HG03103 (cell line): ENCODE measurements around the gene ZNF729.
"Not testable (repeated sequence)": the region's sequence is repeated elsewhere in the genome, so short reads cannot be mapped to it uniquely, and the experiment has no call there.

ENCODE experiments used
- ATAC-seq: cut with Tn5 transposase; IDR thresholded peaks from one replicate; pipeline ENCODE4 v1.9.1; 2021; ENCODE audit warnings: low read depth; ENCODE audit not compliant: unreplicated experiment

ZNF729 gene

DNA sequence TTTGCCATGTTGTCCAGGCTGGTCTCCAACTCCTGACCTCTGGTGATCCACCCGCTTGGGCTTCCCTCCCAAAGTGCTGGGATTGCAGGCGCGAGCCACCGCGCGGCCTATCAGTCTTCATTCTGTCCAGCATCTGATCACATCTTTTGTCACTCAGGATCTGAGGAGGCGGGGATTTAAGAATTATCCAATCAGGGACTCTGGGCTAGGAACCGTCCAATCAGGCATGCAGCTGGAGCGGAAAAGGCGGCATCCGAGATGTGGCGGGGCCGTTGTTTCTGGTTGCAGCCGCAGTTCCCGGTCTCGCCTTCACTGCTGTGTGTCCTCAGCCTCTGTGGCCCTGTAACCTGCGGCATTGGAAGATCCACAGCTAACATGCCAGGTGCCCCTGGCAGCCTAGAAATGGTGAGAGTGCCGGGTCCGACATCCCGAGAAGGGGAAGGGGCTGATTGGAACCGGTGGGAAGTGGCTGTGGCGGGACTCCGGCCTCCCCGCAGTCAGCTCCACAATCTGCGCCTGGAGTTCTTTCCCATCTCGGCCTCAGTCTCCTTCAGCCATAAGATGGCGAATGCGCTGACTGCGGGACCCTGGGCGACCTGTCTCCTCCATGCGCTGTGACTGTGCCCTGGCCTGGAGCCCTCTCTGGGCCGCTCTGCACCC lies at the start of gene ZNF729:
Gene ZNF729 (plus strand): TSS at position 291 of the 660 bp plus-strand sequence. CDS start 85 bp downstream, at position 376.
- ATAC-seq, result no peak

DNA sequence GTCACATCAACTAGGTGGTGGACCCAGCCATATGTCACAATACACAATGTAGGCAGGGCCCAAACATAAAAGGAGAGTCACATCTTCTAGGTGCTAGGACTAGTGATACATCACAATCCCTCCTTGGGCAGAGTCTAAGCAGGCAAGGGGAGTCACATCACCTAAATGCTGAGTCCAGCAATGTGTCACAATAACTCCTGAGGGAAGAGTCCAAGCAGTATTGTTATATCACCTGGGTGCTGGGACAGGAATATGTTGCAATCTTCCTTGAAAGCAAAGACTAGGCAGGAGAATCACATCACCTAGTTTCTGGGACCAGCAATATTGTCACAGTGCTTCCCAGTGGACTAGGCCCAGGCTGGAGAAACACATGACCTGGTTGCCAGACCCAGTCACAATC lies 29.4 kb upstream of the ZNF729 start:
- ATAC-seq, result no peak

DNA sequence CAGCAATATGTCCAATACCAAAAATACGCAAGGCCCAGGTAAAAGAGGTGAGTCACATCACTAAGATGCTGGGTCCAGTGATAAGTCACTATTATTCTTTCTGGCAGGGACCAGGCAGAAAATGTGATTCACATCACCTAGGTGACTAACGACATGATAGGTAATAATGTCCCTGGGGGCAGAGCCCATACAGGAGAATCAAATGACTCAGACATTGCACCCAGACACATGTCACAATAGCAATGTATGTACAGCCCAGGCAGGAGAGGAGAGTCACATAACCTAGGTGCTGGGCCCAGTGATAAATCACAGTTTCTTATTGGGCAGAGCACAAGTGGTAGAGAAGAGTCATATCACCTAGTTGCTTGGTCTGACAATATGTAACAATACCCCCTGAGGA lies 28.9 kb upstream of the ZNF729 start:
- no peak for ATAC-seq

DNA sequence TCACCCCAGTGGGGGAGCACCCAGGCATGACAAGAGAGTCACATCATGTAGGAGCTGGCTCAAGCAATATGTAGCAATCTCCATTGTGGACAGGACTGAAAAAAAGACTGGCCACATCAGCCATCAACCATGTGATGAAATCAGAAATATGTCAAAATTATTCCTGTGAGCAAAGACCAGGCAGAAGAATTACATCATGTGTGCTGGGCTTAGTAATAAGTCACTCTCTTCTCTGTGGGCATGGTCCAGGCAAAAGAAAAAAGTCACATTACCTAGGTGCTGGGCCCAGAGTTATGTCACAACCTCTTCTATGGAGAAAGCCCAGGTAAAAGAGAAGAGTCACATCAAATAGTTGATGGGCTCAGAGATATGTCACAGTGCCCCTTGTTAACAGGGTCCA lies 28.3 kb upstream of the ZNF729 start:
- no peak for ATAC-seq

DNA sequence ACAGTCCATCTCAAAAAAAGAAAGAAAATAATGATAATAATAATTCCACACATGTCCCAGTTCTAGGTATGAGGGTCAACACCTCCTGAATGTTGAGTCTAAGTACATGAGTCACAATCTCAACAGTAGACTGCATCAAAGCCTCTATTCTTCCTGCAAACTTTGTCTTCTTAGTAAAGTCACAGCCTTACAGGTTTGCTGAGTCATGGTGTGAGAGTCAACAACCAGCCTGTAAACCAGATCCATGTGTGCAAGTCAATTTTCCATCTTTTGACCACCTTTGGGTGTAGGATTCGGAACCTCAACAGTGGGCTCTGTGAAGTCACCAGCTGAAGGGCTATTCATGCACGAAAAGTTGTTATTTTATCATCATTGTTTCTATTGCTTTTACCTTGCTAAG lies 25.7 kb upstream of the ZNF729 start:
- ATAC-seq, result no peak

DNA sequence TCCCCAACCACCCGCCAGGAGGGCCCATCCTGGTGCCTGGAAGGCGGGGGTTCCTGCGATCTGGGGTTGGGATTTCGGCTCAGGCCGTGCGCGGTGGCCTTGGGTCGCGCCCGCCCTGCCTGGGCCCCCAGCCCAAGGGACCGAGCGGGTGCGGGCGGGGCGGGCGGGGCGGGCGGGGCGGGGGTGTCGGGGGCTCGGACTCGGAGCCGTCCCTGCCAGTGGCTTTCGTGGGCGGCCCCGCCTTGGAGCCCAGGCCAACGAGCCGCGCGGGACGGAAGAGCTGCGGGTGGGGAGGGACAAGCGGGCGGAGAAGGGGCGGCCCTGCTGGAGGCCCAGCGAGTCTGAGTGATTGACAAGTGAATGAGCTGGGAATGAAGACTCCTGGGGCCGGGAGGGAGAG lies 24.6 kb upstream of the ZNF729 start:
- ATAC-seq, result no peak

DNA sequence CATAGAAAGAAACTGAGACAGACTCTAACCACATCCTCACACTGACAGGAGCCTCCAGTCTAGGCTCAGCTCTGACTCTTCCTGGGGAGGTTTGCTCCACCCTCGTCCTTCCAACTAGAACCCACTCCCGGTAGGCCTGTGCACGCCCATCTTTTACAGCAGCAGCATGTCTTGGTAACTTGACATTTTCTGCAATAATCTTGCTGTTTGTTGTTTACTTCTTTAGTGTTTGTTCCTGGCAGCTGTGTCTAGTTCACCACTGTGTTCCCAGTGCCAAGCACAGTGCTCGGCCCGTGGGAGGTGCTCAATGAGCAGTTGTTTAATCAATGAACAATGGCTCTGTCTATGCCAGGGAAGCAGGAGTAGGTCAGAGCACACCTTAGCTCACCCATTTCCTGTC lies 23.1 kb upstream of the ZNF729 start:
- ATAC-seq, result no peak

DNA sequence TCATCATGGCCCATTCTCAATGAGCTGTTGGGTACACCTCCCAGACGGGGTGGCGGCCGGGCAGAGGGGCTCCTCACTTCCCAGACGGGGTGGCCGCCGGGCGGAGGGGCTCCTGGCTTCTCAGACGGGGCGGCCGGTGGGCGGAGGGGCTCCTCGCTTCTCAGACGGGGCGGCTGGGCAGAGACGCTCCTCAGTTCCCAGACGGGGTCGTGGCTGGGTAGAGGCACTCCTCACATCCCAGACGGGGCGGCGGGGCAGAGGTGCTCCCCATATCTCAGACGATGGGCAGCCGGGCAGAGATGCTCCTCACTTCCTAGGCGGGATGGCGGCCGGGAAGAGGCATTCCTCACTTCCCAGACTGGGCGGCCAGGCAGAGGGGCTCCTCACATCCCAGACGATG lies 35.3 kb downstream of the ZNF729 start:
- ATAC-seq, result not testable (repeated sequence)

DNA sequence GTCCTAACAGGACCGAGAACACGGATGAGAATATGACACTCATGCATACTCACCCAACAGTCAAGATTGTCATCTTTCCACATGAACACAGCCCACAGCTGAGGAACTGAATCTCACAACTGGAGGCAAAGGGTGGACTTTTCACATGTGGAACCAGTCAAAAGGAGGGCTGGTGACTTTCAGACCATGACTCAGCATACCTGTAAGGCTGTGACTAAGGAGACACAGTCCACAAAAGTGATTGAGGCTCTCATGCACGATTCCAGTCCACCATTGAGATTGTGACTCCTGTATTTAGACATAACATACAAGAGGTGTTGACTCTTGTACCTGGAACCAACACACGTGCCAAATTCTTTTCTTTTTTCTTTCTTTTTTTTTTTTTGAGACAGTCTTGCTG lies 40.0 kb downstream of the ZNF729 start:
- ATAC-seq, result no peak

DNA sequence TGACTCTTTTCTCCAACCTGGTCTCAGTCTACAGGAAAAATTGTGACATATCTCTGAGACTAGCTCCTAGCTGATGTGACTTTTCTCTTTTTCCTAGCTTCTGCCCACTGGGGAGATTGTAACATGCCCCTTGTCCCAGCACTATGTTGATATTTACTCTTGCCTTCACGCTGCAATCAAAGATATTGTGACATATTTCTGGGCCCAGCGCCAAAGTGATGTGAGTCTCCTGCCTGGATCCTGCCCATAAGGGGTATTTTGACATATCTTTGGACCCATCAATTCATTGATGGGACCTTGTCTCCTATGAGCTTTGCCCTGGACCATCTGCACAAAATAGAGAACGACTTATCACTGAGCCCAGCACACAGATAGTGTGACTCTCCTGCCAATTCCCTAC lies 41.1 kb downstream of the ZNF729 start:
- ATAC-seq, result no peak

DNA sequence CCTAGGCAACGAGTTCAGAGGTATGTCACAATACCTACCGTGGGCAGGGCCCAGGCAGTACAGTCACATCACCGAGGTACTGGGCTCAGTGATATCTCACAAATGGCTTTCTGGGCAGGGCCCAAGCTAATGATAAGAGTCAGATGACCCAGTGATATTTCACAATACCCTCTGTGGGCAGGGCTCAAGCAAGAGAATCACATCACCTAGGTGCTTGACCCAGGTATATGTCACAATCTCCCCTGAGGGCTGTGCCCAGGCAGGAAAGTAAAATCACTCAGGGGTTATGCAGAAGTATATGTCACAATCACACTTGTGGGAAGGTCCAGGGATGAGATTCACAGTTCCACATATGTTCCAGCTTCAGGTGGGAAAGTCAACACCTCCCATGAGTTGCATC lies 45.3 kb downstream of the ZNF729 start:
- ATAC-seq, result no peak

DNA sequence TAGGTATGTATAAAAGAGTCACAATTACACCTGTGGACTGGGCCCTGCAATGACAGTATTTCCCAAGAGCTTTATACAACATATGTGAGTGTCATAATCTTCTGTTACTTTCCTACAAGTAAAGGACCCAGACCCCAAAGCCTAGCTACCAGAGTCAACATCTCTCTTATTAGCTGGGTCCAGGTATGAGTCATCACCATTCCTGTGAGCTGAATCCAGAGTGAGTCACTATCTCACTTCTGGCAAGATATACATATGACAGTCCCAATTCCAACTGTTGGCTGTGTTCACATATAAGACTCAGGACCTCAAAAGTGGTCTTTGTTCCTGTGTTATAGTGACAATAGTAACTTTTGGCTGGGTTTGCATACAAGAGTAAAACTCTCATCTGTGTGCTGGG lies 46.7 kb downstream of the ZNF729 start:
- no peak for ATAC-seq

DNA sequence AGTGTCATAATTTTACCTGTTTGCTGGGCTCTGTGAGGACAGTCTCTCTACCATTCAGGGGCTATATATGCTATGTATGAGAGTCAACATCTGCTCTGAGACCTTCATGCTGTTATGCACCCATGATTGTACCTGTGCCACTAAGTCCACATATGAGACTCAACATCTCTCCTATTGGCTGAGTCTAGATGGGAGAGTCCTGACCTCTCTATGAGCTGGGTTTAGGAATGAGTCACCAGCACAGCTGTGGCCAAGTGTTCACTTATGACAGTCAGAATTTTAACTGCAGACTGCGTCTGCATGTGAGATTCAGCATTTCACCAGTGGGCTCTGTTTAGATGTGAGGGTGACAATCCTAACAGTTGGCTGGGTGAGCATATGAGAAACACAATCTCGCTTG lies 49.5 kb downstream of the ZNF729 start:
- ATAC-seq, result no peak

DNA sequence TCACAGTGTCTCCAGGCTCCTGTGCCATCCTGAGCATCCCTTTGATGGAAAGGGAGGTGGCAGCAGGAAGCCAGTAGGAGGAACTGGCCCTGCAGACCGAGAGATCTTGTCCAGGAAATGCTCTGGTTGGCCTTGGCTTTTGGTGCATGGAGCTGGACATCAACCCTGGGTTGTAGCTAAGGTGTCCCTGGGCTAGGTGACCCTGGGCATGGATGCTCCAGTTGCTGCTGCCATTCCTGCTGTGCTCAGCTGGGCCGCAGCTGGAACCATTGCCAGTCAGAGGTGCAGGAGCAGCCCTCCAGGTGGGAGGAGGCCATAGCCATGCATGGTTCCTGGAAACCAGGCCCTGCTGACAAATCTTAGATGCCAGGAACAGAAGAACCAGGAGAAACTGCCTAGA lies 68.4 kb downstream of the ZNF729 start:
- no peak for ATAC-seq
